Colonic mucosa (tissue), 4 donors: ENCODE data around the gene PTCH2. TPM values are rescaled to one million over a fixed set of nuclear protein-coding genes. Genes with fewer than 3 reads are reported as not detected.

Experiments
- DNase-seq: peaks from one replicate; pipeline ENCODE4 v3.0.0-alpha.2; 2020
- H3K27ac ChIP-seq: fragments of 200-600 bp; one replicate; pipeline ENCODE4 v1.8.0; 2021
- H3K27me3 ChIP-seq: fragments of 200-600 bp; one replicate; pipeline ENCODE4 v1.8.0; 2021
- H3K36me3 ChIP-seq: fragments of 200-600 bp; one replicate; pipeline ENCODE4 v1.8.0; 2021
- H3K4me1 ChIP-seq: fragments of 200-600 bp; one replicate; pipeline ENCODE4 v1.8.0; 2021; ENCODE audit warnings: mild to moderate bottlenecking
- H3K4me3 ChIP-seq: fragments of 200-600 bp; one replicate; pipeline ENCODE4 v1.8.0; 2021
- H3K9ac ChIP-seq, 2 donors: one replicate each; pipeline ENCODE4 v1.7.0; 2013; ENCODE audit warnings: control low read depth in 2 of 2, low read depth in 2 of 2, low read length in 2 of 2
- H3K9me3 ChIP-seq: fragments of 200-600 bp; one replicate; pipeline ENCODE4 v1.8.0; 2021
- CTCF ChIP-seq: fragments of 200-600 bp; IDR thresholded peaks from one replicate; pipeline ENCODE4 v1.8.0; 2022; ENCODE audit warnings: antibody characterized with exemption, mild to moderate bottlenecking
- intact Hi-C: fragments of 100-400 bp; cut with DNase I; formaldehyde crosslinking; loops from one replicate; pipeline ENCODE4 v1.14.1; 2022
- total RNA-seq, 2 donors: library from RNA; stranded (reverse); fragmentation: NEBNext Ultra II Directional in 1 of 2; extraction: Animal tissue kit (Norgen Biotek cat#: 25700) in 1 of 2; gene quantifications; one replicate each; pipeline ENCODE4 v1.2.1, GENCODE V29; 2021
- donor health status: healthy.
- donor health status: DM: no; HTN: no; CAD: no.
- donor health status: DM: no; HTN: no; CAD: no.

PTCH2 gene
- total RNA-seq, 2 donors from 2014 or later, result 0.48 to 0.52 TPM

DNA sequence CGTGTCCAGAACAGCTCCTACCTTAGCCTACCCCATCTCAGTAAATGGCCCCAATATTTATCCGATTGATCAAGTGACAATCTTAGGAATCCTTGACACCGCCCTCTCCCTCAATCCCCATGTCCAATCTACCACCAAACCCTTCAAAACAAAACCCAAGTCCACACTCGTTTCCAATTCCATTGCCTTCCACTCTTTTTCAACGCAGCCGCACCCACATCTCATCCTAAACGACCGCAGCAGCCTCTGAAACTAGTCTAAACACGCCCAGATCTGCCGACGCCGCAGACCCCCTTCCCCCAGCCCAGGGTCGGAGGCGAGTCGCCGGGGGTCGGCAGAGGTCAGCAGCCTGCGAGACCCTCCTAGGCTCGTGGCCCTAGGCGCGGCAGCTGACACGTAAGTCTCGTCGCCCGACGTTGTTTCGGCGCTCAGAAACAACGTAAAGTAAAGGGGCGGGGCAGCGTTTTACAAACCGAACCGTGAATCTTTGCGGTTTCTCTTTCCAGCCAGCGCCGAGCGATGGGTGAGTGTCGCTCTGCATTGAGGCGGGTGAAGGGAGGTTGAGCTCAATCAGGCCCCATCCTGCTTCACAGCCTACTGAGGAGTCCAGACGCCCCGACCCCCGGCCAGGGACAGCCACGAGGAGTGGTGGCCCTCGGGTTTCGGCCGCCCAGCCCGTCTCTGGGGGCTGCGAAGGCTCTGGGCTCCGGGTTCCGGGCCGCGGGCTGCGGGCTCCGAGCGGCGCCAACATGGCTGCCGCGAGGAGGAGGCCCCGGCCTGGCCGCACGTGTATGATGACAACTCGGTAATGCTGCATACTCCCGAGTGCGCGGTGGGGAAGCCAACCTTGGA is 67.7 kb downstream of the PTCH2 start, which contains the start of gene RPS8:
Gene RPS8 (plus strand): TSS at position 463 of the 852 bp plus-strand sequence. CDS start 57 bp downstream, at position 520.
- TF ChIP-seq CTCF, result no peak
- Histone ChIP-seq H3K27ac (peak within 1 kb of the TSS; percentile 81), H3K4me1 (peaks cover 6% of the 10 kb centered on the region), H3K9me3 (no peaks in the 10 kb centered on the region), H3K4me3 (peak within 1 kb of the TSS; percentile 70), H3K27me3 (no peaks in the 10 kb centered on the region), H3K36me3 (peaks cover 19% of the 10 kb centered on the region), H3K9ac (peak within 1 kb of the TSS; percentile 92 to 95)
- intact Hi-C loops, result no loop called here
- DNase-seq, result peak; percentile 95

Other genes with a start within 250 kb of the PTCH2 start
- gene TMEM53, start 168.8 kb downstream of the PTCH2 start, total RNA-seq, result 10 to 100 TPM; 26.4 to 29.6 TPM
- 1 to 10 TPM; 1.3 to 5.1 TPM for gene ARMH1, start 168.5 kb downstream of the PTCH2 start, total RNA-seq
- gene RNU5D-1, start 112.1 kb downstream of the PTCH2 start, total RNA-seq, result not detected
- 10 to 100 TPM; 13.6 to 33.2 TPM for gene KIF2C, start 103.4 kb downstream of the PTCH2 start, total RNA-seq
- 1,000 to 10,000 TPM; 1,574 to 1,589 TPM for gene RPS8, start 67.7 kb downstream of the PTCH2 start, total RNA-seq
- 10 to 100 TPM; 26.0 to 58.9 TPM for gene BEST4, start 55.1 kb downstream of the PTCH2 start, total RNA-seq
- gene PLK3, start 42.9 kb downstream of the PTCH2 start, total RNA-seq, result 1 to 10 TPM; 7.7 to 8.8 TPM
- under 1 TPM; 0.35 to 0.56 TPM for gene DYNLT4, start 35.9 kb downstream of the PTCH2 start, total RNA-seq
- 1 to 10 TPM; 1.6 to 2.5 TPM for gene BTBD19, start 34.7 kb downstream of the PTCH2 start, total RNA-seq
- 10 to 100 TPM; 10.9 to 22.7 TPM for gene EIF2B3, start 143.3 kb upstream of the PTCH2 start, total RNA-seq
- 100 to 1,000 TPM in 1 of 2 donors, 10 to 100 TPM in 1; 89.1 to 103 TPM for gene HECTD3, start 168.1 kb upstream of the PTCH2 start, total RNA-seq
- 10 to 100 TPM; 41.7 to 43.5 TPM for gene UROD, start 169.0 kb upstream of the PTCH2 start, total RNA-seq